ENCODE results near the gene VSTM2L. TPM values are rescaled to one million over a fixed set of nuclear protein-coding genes. Genes with fewer than 3 reads are reported as not detected.

VSTM2L gene
- total RNA-seq, 2 donors from 2014 or later: 1.4 to 1.5 TPM

DNA sequence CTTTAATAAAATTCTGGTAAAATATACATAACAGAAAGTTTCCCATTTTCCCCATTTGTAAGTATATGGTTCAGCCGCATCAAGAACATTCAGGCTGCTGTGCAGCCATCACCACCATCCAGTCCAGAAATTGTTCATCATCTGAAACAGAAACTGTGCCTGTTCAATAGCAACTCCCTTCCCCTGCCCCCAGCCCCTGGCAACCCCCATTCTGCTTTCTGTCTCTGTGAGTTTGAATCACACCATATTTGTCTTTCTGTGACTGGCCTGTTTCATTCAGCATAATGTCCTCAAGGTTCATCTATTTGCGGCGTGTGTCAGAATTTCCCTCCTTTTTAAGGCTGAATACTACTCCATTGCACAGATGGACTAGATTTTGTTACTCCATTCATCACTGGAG, 19.1 kb downstream of the VSTM2L start:
- Histone ChIP-seq H3K4me1 (no peaks in the 10 kb centered on the region), H3K27me3 (peaks cover 1% of the 10 kb centered on the region), H3K27ac (no peak overlapping the region), H3K36me3 (no peaks in the 10 kb centered on the region), H3K4me3 (no peak overlapping the region), H3K9ac (ENCODE audit: low read depth in 2 of 2, low read length in 2 of 2) (no peak overlapping the region), H3K9me3 (no peaks in the 10 kb centered on the region)
- intact Hi-C loops (cut with DNase I): no loop called here
- TF ChIP-seq, protein P1, sequence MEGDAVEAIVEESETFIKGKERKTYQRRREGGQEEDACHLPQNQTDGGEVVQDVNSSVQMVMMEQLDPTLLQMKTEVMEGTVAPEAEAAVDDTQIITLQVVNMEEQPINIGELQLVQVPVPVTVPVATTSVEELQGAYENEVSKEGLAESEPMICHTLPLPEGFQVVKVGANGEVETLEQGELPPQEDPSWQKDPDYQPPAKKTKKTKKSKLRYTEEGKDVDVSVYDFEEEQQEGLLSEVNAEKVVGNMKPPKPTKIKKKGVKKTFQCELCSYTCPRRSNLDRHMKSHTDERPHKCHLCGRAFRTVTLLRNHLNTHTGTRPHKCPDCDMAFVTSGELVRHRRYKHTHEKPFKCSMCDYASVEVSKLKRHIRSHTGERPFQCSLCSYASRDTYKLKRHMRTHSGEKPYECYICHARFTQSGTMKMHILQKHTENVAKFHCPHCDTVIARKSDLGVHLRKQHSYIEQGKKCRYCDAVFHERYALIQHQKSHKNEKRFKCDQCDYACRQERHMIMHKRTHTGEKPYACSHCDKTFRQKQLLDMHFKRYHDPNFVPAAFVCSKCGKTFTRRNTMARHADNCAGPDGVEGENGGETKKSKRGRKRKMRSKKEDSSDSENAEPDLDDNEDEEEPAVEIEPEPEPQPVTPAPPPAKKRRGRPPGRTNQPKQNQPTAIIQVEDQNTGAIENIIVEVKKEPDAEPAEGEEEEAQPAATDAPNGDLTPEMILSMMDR (IDR thresholded peaks at IDR 0.05): no peak
- no peak for DNase-seq

DNA sequence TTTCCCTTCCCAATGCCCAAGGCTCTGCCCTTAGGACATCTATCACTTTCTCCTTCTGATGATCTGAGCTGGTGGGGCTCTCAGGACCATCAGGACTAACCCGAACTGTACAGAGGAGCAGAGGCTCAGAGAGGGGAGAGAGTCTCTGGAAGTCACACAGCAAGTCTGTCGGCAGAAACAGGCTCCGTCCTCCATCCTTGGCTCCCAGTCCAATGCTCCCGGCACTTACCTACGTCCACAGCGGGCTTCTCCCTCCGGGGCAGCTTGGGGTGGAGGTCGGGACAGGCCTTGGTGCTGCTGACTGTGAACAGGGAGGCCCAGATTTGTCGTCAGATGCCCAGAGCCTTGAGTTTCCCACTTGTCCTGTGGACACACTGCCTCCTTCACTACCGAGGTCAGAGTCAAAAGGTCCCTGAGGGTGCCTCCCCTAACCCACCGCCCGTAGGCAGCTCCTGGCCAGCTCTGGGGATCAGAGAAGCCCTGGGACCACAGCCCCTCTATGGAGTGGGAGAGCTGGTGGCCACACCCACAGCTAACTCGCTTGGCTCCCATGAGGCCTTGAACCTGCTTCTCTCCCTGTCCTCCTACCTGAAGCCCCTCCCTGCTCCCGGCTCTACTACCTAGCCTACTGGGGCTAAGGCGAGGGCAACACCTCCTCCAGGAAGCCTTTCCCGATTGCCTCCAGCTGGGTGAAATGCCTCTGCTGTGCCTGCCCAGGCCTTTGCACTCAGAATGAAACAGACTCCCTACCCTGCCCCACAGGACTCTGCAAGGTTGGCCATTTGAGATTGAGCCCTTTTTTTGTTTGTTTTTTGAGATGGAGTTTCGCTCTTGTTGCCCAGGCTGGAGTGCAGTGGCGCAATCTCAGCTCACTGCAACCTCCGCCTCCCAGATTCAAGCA, 22.6 kb downstream of the VSTM2L start:
- H3K9ac ChIP-seq (ENCODE audit: low read depth in 2 of 2, low read length in 2 of 2): no peak overlapping the region
- H3K4me3 ChIP-seq: no peak overlapping the region
- H3K9me3 ChIP-seq: no peaks in the 10 kb centered on the region
- TF ChIP-seq, protein P1 (IDR thresholded peaks at IDR 0.05): no peak
- H3K4me1 ChIP-seq: no peaks in the 10 kb centered on the region
- no peak for DNase-seq
- H3K27ac ChIP-seq: no peak overlapping the region
- H3K27me3 ChIP-seq: no peaks in the 10 kb centered on the region
- H3K36me3 ChIP-seq: no peaks in the 10 kb centered on the region
- intact Hi-C loops (cut with DNase I): no loop called here

DNA sequence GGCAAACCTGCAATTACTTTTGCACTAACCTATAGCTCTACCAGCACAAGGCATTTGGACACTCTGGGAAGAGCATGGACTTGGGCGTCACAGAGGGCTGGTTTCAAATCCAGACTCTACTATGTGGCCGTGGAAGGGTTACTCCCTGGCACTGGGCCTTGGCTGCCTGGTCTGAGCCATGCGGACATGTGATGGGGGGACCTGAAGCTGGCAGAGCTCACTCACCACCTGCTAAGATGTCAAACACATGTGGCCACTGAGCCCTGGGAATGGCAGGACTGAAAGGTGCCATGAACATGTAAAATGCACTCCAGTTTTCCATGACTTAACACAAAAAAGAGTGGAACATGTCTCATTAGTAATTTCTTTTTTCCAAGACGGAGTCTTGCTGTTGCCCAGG, 23.7 kb downstream of the VSTM2L start:
- intact Hi-C loops (cut with DNase I): no loop called here

DNA sequence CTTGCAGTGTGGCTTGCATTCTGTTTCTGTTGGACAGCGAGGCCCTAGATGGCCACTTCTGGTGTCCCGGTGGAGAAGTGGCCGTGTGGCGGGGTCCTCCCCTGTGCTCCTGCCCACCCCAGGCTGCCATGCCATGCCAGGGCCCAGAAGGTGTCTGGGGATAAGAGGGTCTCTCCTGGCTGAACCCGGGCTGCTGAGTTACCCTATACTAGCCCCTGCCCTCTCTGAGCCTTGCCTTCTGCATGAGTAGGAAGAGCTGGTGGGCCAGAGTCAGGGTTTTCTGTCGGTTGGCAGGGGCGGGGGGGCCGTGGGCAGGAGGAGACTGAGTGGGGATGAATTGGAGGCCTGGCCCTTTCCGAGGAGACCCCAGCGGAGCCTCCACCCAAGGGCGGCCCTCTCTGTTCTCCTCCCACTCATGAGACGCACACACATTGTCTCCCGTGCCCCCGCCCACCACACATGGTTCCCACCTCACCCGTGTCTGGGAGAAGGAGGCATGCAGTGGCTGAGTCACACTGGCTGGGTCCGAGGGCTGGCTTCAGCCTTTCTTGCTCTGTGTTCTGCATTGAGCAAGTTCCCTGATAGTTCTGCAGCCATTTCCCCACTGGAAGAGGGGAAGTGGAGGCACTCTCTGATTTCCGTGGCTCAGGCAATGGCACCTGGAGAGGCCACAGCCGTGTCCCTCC, 24.6 kb downstream of the VSTM2L start:
- Histone ChIP-seq H3K9me3 (no peaks in the 10 kb centered on the region), H3K27me3 (no peaks in the 10 kb centered on the region), H3K4me3 (no peak overlapping the region), H3K9ac (ENCODE audit: low read depth in 2 of 2, low read length in 2 of 2) (no peak overlapping the region), H3K36me3 (no peaks in the 10 kb centered on the region), H3K27ac (no peak overlapping the region), H3K4me1 (no peaks in the 10 kb centered on the region)
- intact Hi-C loops (cut with DNase I): no loop called here
- TF ChIP-seq, protein P1 (IDR thresholded peaks at IDR 0.05): no peak
- DNase-seq: no peak

More for the DNA sequence above, 23.7 kb downstream of the VSTM2L start:
- Histone ChIP-seq H3K27ac (no peak overlapping the region), H3K9ac (ENCODE audit: low read depth in 2 of 2, low read length in 2 of 2) (no peak overlapping the region), H3K27me3 (no peaks in the 10 kb centered on the region), H3K4me3 (no peak overlapping the region), H3K36me3 (no peaks in the 10 kb centered on the region), H3K4me1 (no peaks in the 10 kb centered on the region), H3K9me3 (no peaks in the 10 kb centered on the region)
- TF ChIP-seq, protein P1 (IDR thresholded peaks at IDR 0.05): no peak
- DNase-seq: no peak

DNA sequence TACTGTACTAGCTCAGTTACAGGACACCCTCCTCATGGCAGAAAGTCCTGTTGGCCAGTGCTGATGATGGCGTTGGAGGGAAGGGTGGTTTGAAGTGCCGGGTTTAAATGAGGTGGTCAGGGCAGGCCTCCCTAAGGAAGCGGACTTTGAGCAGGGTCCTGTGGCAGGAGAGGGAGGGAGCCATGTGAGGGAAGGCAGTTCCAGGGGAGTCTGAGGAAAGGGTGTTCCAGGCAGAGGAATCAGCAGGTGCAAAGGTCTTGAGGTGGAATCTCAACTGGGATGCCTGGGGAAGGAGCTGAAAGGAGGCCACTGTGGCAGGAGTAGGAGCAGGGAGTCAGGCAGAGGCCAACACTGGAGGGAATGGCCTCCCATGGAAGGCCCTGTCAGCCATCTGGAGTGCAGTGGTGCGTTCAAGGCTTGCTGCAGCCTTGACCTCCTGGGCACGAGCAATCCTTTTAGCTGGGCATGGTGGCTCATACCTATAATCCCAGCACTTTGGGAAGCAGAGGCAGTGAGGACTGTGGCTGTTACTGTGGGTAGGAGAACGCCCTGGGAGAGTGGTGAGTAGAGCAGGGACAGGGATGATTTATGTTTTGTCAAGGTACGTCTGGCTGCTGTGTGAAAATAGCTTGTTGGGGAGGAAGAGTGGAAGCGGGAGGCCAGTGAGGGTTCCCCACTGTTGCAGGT, 26.2 kb downstream of the VSTM2L start:
- Histone ChIP-seq H3K27me3 (no peaks in the 10 kb centered on the region), H3K9ac (ENCODE audit: low read depth in 2 of 2, low read length in 2 of 2) (no peak overlapping the region), H3K4me3 (no peak overlapping the region), H3K9me3 (no peaks in the 10 kb centered on the region), H3K36me3 (no peaks in the 10 kb centered on the region), H3K27ac (no peak overlapping the region), H3K4me1 (no peaks in the 10 kb centered on the region)
- intact Hi-C loops (cut with DNase I): no loop called here
- no peak for DNase-seq
- TF ChIP-seq, protein P1 (IDR thresholded peaks at IDR 0.05): no peak

Data from colonic mucosa (tissue), 4 donors.